H9 (cell line): Measurements from ENCODE around the gene PEDS1. TPM values are rescaled to one million over a fixed set of nuclear protein-coding genes. Genes with fewer than 3 reads are reported as not detected.

Source experiments
- DNase-seq: peaks from one replicate; pipeline ENCODE4 v3.0.0-alpha.2; 2017
- H2AFZ ChIP-seq: one replicate; pipeline ENCODE4 v1.6.1; 2013; ENCODE audit warnings: mild to moderate bottlenecking, low read length, control low read depth, moderate library complexity
- H2AK5ac ChIP-seq: 2 replicates; pipeline ENCODE4 v1.6.1; 2013; ENCODE audit warnings: low read length, control low read depth, mixed read lengths; ENCODE audit not compliant: insufficient read length
- H2BK120ac ChIP-seq: one replicate; pipeline ENCODE4 v1.6.1; 2013; ENCODE audit warnings: low read depth, mild to moderate bottlenecking, low read length, control low read depth, inconsistent platforms; ENCODE audit not compliant: poor library complexity, severe bottlenecking
- H2BK12ac ChIP-seq: 2 replicates; pipeline ENCODE4 v1.6.1; 2013; ENCODE audit warnings: low read length, control low read depth, mixed read lengths, low read depth; ENCODE audit not compliant: insufficient read length
- H2BK15ac ChIP-seq: 2 replicates; pipeline ENCODE4 v1.6.1; 2013; ENCODE audit warnings: low read depth, low read length, control low read depth
- H2BK20ac ChIP-seq: one replicate; pipeline ENCODE4 v1.6.1; 2013; ENCODE audit warnings: low read depth, mild to moderate bottlenecking, low read length, control low read depth, inconsistent platforms; ENCODE audit not compliant: poor library complexity, severe bottlenecking
- H2BK5ac ChIP-seq: 2 replicates; pipeline ENCODE4 v1.6.1; 2013; ENCODE audit warnings: low read length, control low read depth, mixed read lengths; ENCODE audit not compliant: insufficient read length
- H3K14ac ChIP-seq: 2 replicates; pipeline ENCODE4 v1.6.1; 2013; ENCODE audit warnings: low read length, control low read depth; ENCODE audit not compliant: insufficient read depth
- H3K18ac ChIP-seq: 2 replicates; pipeline ENCODE4 v1.6.1; 2013; ENCODE audit warnings: low read depth, mild to moderate bottlenecking, mixed read lengths, low read length, control low read depth; ENCODE audit not compliant: insufficient read length
- H3K23ac ChIP-seq: 2 replicates; pipeline ENCODE4 v1.6.1; 2013; ENCODE audit warnings: low read length, control low read depth, mixed read lengths, low read depth; ENCODE audit not compliant: insufficient read length
- H3K23me2 ChIP-seq: 2 replicates; pipeline ENCODE4 v1.6.1; 2013; ENCODE audit warnings: low read depth, mild to moderate bottlenecking, mixed read lengths, low read length, control low read depth; ENCODE audit not compliant: insufficient read length, poor library complexity, severe bottlenecking
- H3K27ac ChIP-seq: 2 replicates; pipeline ENCODE4 v1.5.1; 2013; ENCODE audit warnings: low read length, control low read depth, mixed read lengths, low read depth; ENCODE audit not compliant: insufficient read length
- H3K27me3 ChIP-seq: 2 replicates; pipeline ENCODE4 v1.6.1; 2013; ENCODE audit warnings: low read length, control low read depth, inconsistent platforms; ENCODE audit not compliant: insufficient read depth
- H3K4ac ChIP-seq: 2 replicates; pipeline ENCODE4 v1.6.1; 2013; ENCODE audit warnings: low read depth, mild to moderate bottlenecking, control low read depth, inconsistent platforms, low read length, moderate library complexity
- H3K4me1 ChIP-seq: 2 replicates; pipeline ENCODE4 v1.6.1; 2013; ENCODE audit warnings: low read length, control low read depth, inconsistent platforms; ENCODE audit not compliant: insufficient read depth
- H3K4me2 ChIP-seq: 2 replicates; pipeline ENCODE4 v1.6.1; 2013; ENCODE audit warnings: low read length, control low read depth, mixed read lengths; ENCODE audit not compliant: insufficient read length, insufficient read depth
- H3K56ac ChIP-seq: 2 replicates; pipeline ENCODE4 v1.6.1; 2013; ENCODE audit warnings: low read depth, mild to moderate bottlenecking, mixed read lengths, low read length, control low read depth; ENCODE audit not compliant: insufficient read length
- H3K79me1 ChIP-seq: 2 replicates; pipeline ENCODE4 v1.6.1; 2013; ENCODE audit warnings: low read depth, mild to moderate bottlenecking, moderate library complexity, low read length, control low read depth, inconsistent platforms; ENCODE audit not compliant: insufficient read depth, poor library complexity, severe bottlenecking
- H3K79me2 ChIP-seq: 2 replicates; pipeline ENCODE4 v1.6.1; 2013; ENCODE audit warnings: low read length, control low read depth, inconsistent platforms; ENCODE audit not compliant: insufficient read depth
- H3K9ac ChIP-seq: 2 replicates; pipeline ENCODE4 v1.6.1; 2013; ENCODE audit warnings: low read length, control low read depth, mixed read lengths; ENCODE audit not compliant: insufficient read length; ENCODE audit errors: extremely low read depth
- H3K9me3 ChIP-seq: one replicate; pipeline ENCODE4 v1.6.1; 2013; ENCODE audit warnings: low read depth, low read length, inconsistent platforms; ENCODE audit not compliant: control insufficient read depth
- H3T11ph ChIP-seq: one replicate; pipeline ENCODE4 v1.6.1; 2013; ENCODE audit warnings: mild to moderate bottlenecking, low read length, control low read depth, inconsistent platforms
- H4K20me1 ChIP-seq: one replicate; pipeline ENCODE4 v1.6.1; 2013; ENCODE audit not compliant: control insufficient read depth, insufficient read length, insufficient read depth
- H4K5ac ChIP-seq: 2 replicates; pipeline ENCODE4 v1.6.1; 2013; ENCODE audit warnings: low read depth, mild to moderate bottlenecking, mixed read lengths, low read length, control low read depth; ENCODE audit not compliant: insufficient read length
- H4K8ac ChIP-seq: replicated peaks from 2 replicates; pipeline ENCODE4 v1.6.1; 2013; ENCODE audit warnings: low read length, control low read depth, mixed read lengths, low read depth; ENCODE audit not compliant: insufficient read length
- H4K91ac ChIP-seq: 2 replicates; pipeline ENCODE4 v1.6.1; 2013; ENCODE audit warnings: low read depth, mild to moderate bottlenecking, moderate library complexity, mixed read lengths, low read length, control low read depth; ENCODE audit not compliant: insufficient read length
- H3K27ac Mint-ChIP-seq, 3 experiments: 2 replicates in 2 of 3; 3 replicates in 1 of 3; pipeline ENCODE4 v1.8.0; 2020 to 2021; ENCODE audit warnings: mixed read lengths in 3 of 3, mild to moderate bottlenecking in 1 of 3, moderate library complexity in 1 of 3
- H3K27me3 Mint-ChIP-seq: 2 replicates; pipeline ENCODE4 v1.8.0; 2021; ENCODE audit warnings: low read depth, mild to moderate bottlenecking, moderate library complexity, mixed read lengths
- H3K36me3 Mint-ChIP-seq, 3 experiments: 2 replicates in 2 of 3; 3 replicates in 1 of 3; pipeline ENCODE4 v1.8.0; 2020 to 2021; ENCODE audit warnings: low read depth in 3 of 3, mixed read lengths in 3 of 3; ENCODE audit not compliant: insufficient read depth in 1 of 3
- H3K4me1 Mint-ChIP-seq, 2 experiments: 2 replicates each; pipeline ENCODE4 v1.8.0; 2020; ENCODE audit warnings: mixed read lengths in 2 of 2
- H3K4me3 Mint-ChIP-seq, 2 experiments: 2 replicates in 1 of 2; 3 replicates in 1 of 2; pipeline ENCODE4 v1.8.0; 2020 to 2021; ENCODE audit warnings: mild to moderate bottlenecking in 2 of 2, mixed read lengths in 2 of 2, moderate library complexity in 1 of 2
- H3K9me3 Mint-ChIP-seq, 2 experiments: 2 replicates in 1 of 2; 3 replicates in 1 of 2; pipeline ENCODE4 v1.8.0; 2020; ENCODE audit warnings: mild to moderate bottlenecking in 2 of 2, mixed read lengths in 2 of 2, moderate library complexity in 1 of 2
- CTCF ChIP-seq: fragments of 200-600 bp; sonication (generic); conservative IDR thresholded peaks from 3 replicates; pipeline ENCODE4 v1.8.0; 2021; ENCODE audit warnings: antibody characterized with exemption, mild to moderate bottlenecking
- WGBS: extraction: QIAGEN DNeasy Blood & Tissue Kit; methylation state at CpG from one replicate; pipeline ENCODE4 v1.1.7; 2013; ENCODE audit warnings: missing lambda C conversion rate, low lambda C conversion rate, mixed read lengths; ENCODE audit not compliant: insufficient read length; ENCODE audit errors: extremely low coverage; 5-methylcytosine and 5-hydroxymethylcytosine counted together
- total RNA-seq: library from RNA; stranded (reverse); gene quantifications from 2 replicates; pipeline ENCODE4 v1.2.1, GENCODE V29; 2021

Gene PEDS1
- total RNA-seq, 1 experiment from 2014 or later, result 29.3 TPM

DNA sequence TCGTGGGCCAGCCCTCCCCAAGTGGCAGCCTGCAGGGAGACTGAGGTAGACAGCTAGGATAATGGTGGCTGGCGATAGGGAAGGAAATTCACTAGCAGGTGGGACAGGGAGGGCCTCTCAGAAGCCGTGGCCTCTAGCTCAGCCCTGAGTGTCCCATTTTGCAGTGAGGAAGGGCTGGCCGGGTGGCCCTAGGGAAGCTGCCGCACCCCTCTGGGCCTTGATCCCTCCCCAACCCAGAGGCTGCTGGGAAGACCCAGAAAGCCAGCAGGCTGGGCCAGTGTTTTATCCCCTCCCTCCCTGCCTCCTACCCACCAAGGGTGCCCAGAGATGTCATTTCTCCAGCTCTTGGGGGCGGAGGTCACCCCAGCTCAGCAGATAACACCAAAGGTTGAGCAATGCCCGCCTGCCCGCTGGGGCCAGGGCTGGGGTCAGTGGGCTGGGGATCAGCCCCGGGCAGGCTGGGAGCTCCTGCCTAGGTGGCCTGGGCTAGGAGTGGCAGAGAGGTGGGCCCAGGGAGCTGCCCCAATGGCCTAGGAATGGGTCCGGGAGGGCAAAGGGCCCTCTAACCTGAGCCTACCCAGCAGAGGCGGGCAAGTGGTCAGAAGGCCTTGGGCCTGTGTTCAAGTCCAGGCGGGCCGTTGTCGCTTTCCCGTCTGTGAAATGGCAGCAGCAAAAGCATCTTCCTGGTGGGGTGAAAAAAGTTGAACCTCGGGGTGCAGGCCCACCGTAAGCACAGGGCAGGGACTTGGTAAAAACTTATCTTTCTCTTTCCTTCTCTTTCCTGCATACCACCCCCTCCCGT lies 35.6 kb upstream of the PEDS1 start:
- H3K18ac ChIP-seq, result no peak overlapping the region
- H3K79me2 ChIP-seq, result peaks cover 1% of the 10 kb centered on the region; the same call in 1 of the 2 replicates
- Mint-ChIP-seq H3K4me1 (peaks cover 33 to 47% of the 10 kb centered on the region in 2 experiments), H3K27ac (peak overlapping the region in 1 of 3 experiments; percentile 85; a peak in 1 of 7 replicates), H3K4me3 (peak overlapping the region; percentile 12 to 74; a peak in 3 of 5 replicates), H3K9me3 (no peaks in the 10 kb centered on the region; a peak in 3 of 5 replicates), H3K36me3 (peaks cover 0 to 5% (median 0%) of the 10 kb centered on the region in 3 experiments; a peak in 3 of 7 replicates), H3K27me3 (peaks cover 11% of the 10 kb centered on the region)
- TF ChIP-seq CTCF, result no peak
- H3K23me2 ChIP-seq, result peaks cover 5% of the 10 kb centered on the region
- peaks cover 2% of the 10 kb centered on the region; the same call in 1 of the 2 replicates for H3K4me1 ChIP-seq
- no peak overlapping the region for H2BK15ac ChIP-seq
- H3T11ph ChIP-seq, result no peak overlapping the region
- H2BK20ac ChIP-seq, result no peak overlapping the region
- H3K9me3 ChIP-seq, result no peaks in the 10 kb centered on the region
- H3K79me1 ChIP-seq, result no peaks in the 10 kb centered on the region
- H4K5ac ChIP-seq, result no peak overlapping the region
- H3K23ac ChIP-seq, result no peak overlapping the region
- no peak overlapping the region for H3K4ac ChIP-seq
- no peak overlapping the region for H2BK5ac ChIP-seq
- H4K91ac ChIP-seq, result no peak overlapping the region
- H3K9ac ChIP-seq, result no peak overlapping the region
- no peak overlapping the region for H2BK120ac ChIP-seq
- no peaks in the 10 kb centered on the region for H3K27me3 ChIP-seq
- no CpG with 5 or more reads among the region's 18 CpGs for WGBS
- no peak overlapping the region for H3K56ac ChIP-seq
- no peak overlapping the region for H3K27ac ChIP-seq
- H2AFZ ChIP-seq, result no peak overlapping the region
- DNase-seq, result no peak
- no peak overlapping the region for H2AK5ac ChIP-seq
- H3K4me2 ChIP-seq, result no peak overlapping the region
- H4K20me1 ChIP-seq, result peaks cover 3% of the 10 kb centered on the region
- no peak overlapping the region for H3K14ac ChIP-seq
- H4K8ac ChIP-seq, result no peak overlapping the region
- no peak overlapping the region for H2BK12ac ChIP-seq
